Measurements from ENCODE around the gene PRR13. TPM values are rescaled to one million over a fixed set of nuclear protein-coding genes. Genes with fewer than 3 reads are reported as not detected.

PRR13 gene
- total and polyA plus RNA-seq, 9 of the 15 experiments (the other 6 are each of a cell fraction or from before 2014, with no cell fraction given): 117 to 835 (median 285) TPM

- CTCF ChIA-PET (ENCODE audit: low intra/inter-chr PET ratio): no interaction called here
- Histone ChIP-seq H3K9ac (ENCODE audit: insufficient read depth in 1 of 2, low read depth in 2 of 2, low read length in 2 of 2) (no peak overlapping the region), H3K9me3 (replicated peaks; ENCODE audit: control insufficient read depth, insufficient read depth, low read depth, low read length) (no peaks in the 10 kb centered on the region), H3K36me3 (ENCODE audit: control insufficient read depth, insufficient read depth, low read length) (peaks cover 100% of the 10 kb centered on the region), H3K4me3 (no peak overlapping the region), H3K27ac (ENCODE audit: extremely low read depth, low read depth, low read length) (no peak overlapping the region), H4K20me1 (replicated peaks; ENCODE audit: control insufficient read depth, insufficient read depth, low read length) (peaks cover 28% of the 10 kb centered on the region), H3K27me3 (ENCODE audit: control insufficient read depth in 2 of 2, insufficient read depth in 2 of 2, low read length in 2 of 2) (no peaks in the 10 kb centered on the region), H2AFZ (ENCODE audit: low read depth, low read length) (no peak overlapping the region), H3K4me1 (replicated peaks in 1 of 2; ENCODE audit: control insufficient read depth in 2 of 2, insufficient read depth in 2 of 2, low read length in 2 of 2) (peaks cover 0 to 3% of the 10 kb centered on the region in 2 experiments; a peak in 1 of 5 replicates), H3K79me2 (ENCODE audit: control insufficient read depth, insufficient read depth, low read length) (peaks cover 94% of the 10 kb centered on the region), H3K9me1 (ENCODE audit: control insufficient read depth, insufficient read depth, low read length) (no peaks in the 10 kb centered on the region), H3K4me2 (ENCODE audit: insufficient read depth, low read length) (no peak overlapping the region)
- in situ Hi-C loops (cut with MboI): no loop called here
- POLR2A ChIA-PET: interaction anchor here (0.8 to 8.8 kb wide), 10 partner anchors 9 to 123 kb away, joined by 3 to 87 read pairs (median 4); partner anchors contain the start of genes PRR13 and TARBP2
- WGBS (ENCODE audit: insufficient coverage, low coverage, missing lambda C conversion rate): 67% methylated on average over 5 of the region's 5 CpGs
- TF ChIP-seq ETS2 (tag; IDR thresholded peaks at IDR 0.05; ENCODE audit: borderline replicate concordance, poor library complexity, severe bottlenecking) (no peak), MEF2A (IDR thresholded peaks at IDR 0.05; ENCODE audit: control insufficient read depth, low read depth, low read length) (no peak), POLR2B (IDR thresholded peaks at IDR 0.05; ENCODE audit: low read depth, partially characterized antibody) (peak; percentile 43), SPI1 (IDR thresholded peaks at IDR 0.05; ENCODE audit: borderline replicate concordance, low read depth, low read length) (0 out of 2 replicates have a peak, but pooled peaks have one; percentile 33), KLF10 (CRISPR knock-in tag; IDR thresholded peaks at IDR 0.05) (no peak), ARHGAP35 (IDR thresholded peaks at IDR 0.05; ENCODE audit: partially characterized antibody) (no peak), YY1 (IDR thresholded peaks at IDR 0.05; ENCODE audit: borderline replicate concordance in 1 of 3, control insufficient read depth in 1 of 3, extremely low read depth in 1 of 3, insufficient read depth in 3 of 3, insufficient read length in 1 of 3, insufficient replicate concordance in 2 of 3, low read depth in 1 of 3, low read length in 2 of 3) (no peak), NCOA1 (IDR thresholded peaks at IDR 0.05; ENCODE audit: low read depth) (no peak), RBFOX2 (IDR thresholded peaks at IDR 0.05; ENCODE audit: low read depth, low read length) (peak; percentile 15; the same call in 1 of the 2 replicates)
- intact Hi-C loops (cut with micrococcal nuclease): no loop called here
- FAIRE-seq (no peak), ATAC-seq (no peak), DNase-seq (ENCODE audit: extremely low read depth in 1 of 4, low spot score in 3 of 4) (no peak)
- BruUV-seq (replicated peaks): no TSS peak
Observed at GRCh38 chr12:53463802-53464560, 22.4 kb downstream of the PRR13 start.

All from K562 (cell line).